Muscle layer of duodenum (tissue), 2 donors: ENCODE measurements around the gene ZNF281.
"Not testable (repeated sequence)": the region's sequence is repeated elsewhere in the genome, so short reads cannot be mapped to it uniquely, and the experiment has no call there.

Experiments used
- H3K27ac ChIP-seq: one replicate; pipeline ENCODE4 v1.7.0; 2013; ENCODE audit warnings: mild to moderate bottlenecking, low read length
- H3K27me3 ChIP-seq: one replicate; pipeline ENCODE4 v1.7.0; 2013; ENCODE audit warnings: low read depth, mild to moderate bottlenecking, control low read depth, low read length
- H3K36me3 ChIP-seq, 2 donors: one replicate each; pipeline ENCODE4 v1.7.0; 2013; ENCODE audit warnings: low read length in 2 of 2, control low read depth in 1 of 2, mild to moderate bottlenecking in 1 of 2; ENCODE audit not compliant: insufficient read depth in 2 of 2, control insufficient read depth in 1 of 2
- H3K4me1 ChIP-seq, 2 donors: one replicate each; pipeline ENCODE4 v1.7.0; 2013; ENCODE audit warnings: low read length in 2 of 2, mild to moderate bottlenecking in 2 of 2, control low read depth in 1 of 2, moderate library complexity in 1 of 2; ENCODE audit not compliant: insufficient read depth in 2 of 2, control insufficient read depth in 1 of 2
- H3K4me3 ChIP-seq, 2 donors: one replicate each; pipeline ENCODE4 v1.7.0; 2013; ENCODE audit warnings: low read length in 2 of 2, low read depth in 1 of 2, mild to moderate bottlenecking in 1 of 2
- H3K9me3 ChIP-seq, 2 donors: one replicate each; pipeline ENCODE4 v1.7.0; 2013; ENCODE audit warnings: low read length in 2 of 2, control low read depth in 1 of 2, mild to moderate bottlenecking in 1 of 2; ENCODE audit not compliant: control insufficient read depth in 1 of 2
- donor health status: healthy.

ZNF281 gene

GRCh38 chr1:200427744-200428143 is 17.9 kb upstream of the ZNF281 start:
- Histone ChIP-seq H3K4me3 (no peak overlapping the region), H3K36me3 (no peaks in the 10 kb centered on the region), H3K27me3 (no peaks in the 10 kb centered on the region), H3K27ac (no peak overlapping the region), H3K9me3 (no peaks in the 10 kb centered on the region), H3K4me1 (no peaks in the 10 kb centered on the region)

DNA sequence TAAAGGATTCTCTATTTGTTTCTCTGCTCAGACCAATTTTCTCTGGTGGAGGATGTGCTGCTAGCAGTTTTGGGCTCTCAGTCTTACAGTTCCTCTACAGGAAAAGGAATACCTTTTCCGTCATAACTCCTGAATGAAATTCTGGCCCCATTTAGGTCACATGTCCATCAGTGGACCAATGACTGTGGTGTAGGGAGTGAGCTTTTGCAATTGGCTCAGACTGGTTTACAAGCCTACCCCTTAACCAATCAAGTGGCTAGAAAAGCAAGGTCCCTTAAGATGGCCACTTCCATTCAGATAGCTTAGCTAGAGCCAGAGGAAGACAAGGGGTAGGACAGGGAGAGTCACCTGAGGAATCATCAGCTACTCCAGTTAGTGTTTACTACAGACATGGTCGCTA is 16.4 kb upstream of the ZNF281 start:
- H3K27ac ChIP-seq: no peak overlapping the region
- H3K4me3 ChIP-seq: no peak overlapping the region
- H3K36me3 ChIP-seq: no peaks in the 10 kb centered on the region
- no peaks in the 10 kb centered on the region for H3K27me3 ChIP-seq
- no peaks in the 10 kb centered on the region for H3K4me1 ChIP-seq
- no peaks in the 10 kb centered on the region for H3K9me3 ChIP-seq

DNA sequence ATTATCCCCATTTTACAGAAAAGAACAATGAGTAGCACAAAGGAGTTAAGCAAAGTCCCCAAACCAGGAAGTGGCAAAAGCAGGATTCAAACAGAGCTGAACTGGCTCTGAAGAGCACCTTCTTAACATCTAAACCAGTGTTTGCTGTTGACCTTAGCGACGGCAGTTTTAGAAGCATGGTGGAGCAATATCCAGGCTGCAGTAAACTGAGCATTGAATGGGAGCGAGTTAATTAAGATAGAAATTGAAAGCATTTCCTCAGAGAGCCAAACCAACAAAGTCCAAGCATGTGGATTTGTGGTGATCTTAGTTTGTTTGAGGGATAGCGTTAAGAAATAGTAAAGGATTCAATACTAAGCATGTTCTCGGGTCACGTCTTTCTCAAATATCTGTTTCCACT is 13.4 kb upstream of the ZNF281 start:
- H3K4me1 ChIP-seq: no peaks in the 10 kb centered on the region
- no peaks in the 10 kb centered on the region for H3K9me3 ChIP-seq
- H3K27ac ChIP-seq: no peak overlapping the region
- no peaks in the 10 kb centered on the region for H3K27me3 ChIP-seq
- H3K36me3 ChIP-seq: no peaks in the 10 kb centered on the region
- H3K4me3 ChIP-seq: no peak overlapping the region

DNA sequence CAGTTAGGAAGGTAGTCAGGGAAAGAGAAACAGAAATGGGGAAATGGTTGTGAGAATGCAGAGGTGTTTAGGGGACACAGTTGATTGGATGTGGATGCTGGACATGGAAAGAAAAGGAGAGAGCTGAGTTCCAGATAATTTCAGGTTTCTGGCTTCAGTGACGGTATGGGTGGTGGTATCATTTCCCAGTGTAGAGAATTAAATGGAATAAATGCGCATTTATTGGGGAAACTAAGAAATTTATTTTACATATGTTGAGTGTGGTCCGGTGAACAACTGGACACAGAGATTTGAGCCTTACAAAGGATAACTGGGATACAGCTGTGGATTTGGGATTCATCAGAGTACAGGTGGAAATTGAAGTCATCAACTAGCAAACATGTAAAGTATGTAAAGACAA is 12.4 kb upstream of the ZNF281 start:
- Histone ChIP-seq H3K27ac (no peak overlapping the region), H3K4me3 (no peak overlapping the region), H3K4me1 (no peaks in the 10 kb centered on the region), H3K27me3 (no peaks in the 10 kb centered on the region), H3K9me3 (no peaks in the 10 kb centered on the region), H3K36me3 (no peaks in the 10 kb centered on the region)

- Histone ChIP-seq H3K4me3 (no peak overlapping the region), H3K27ac (peak overlapping the region; percentile 26), H3K36me3 (no peaks in the 10 kb centered on the region), H3K9me3 (no peaks in the 10 kb centered on the region), H3K27me3 (no peaks in the 10 kb centered on the region), H3K4me1 (peaks cover 4 to 12% of the 10 kb centered on the region in 2 donors)
These were observed 6.2 kb upstream of the ZNF281 start for GRCh38 chr1:200415789-200416593.

DNA sequence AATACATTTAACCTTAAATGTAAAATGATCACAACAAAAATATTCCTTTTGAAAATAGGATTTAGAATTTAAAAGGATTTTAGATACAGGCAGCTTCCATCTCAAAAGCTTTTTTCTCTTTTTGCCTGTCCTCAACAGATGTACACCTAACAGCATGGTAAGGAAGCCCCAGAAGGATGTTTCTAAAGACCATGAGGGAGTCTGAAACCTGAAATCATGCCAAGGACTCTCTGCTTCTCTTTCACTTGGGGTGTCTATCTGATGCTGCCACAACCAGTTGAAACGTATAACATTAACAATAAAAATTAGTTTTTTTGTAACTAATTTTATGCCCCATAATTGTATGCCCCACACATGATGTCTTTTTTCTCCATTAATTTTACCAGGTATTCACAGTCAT is 5.4 kb upstream of the ZNF281 start:
- H3K4me1 ChIP-seq: peaks cover 4 to 15% of the 10 kb centered on the region in 2 donors
- no peak overlapping the region for H3K4me3 ChIP-seq
- no peaks in the 10 kb centered on the region for H3K27me3 ChIP-seq
- H3K9me3 ChIP-seq: no peaks in the 10 kb centered on the region
- H3K36me3 ChIP-seq: no peaks in the 10 kb centered on the region
- H3K27ac ChIP-seq: peak overlapping the region; percentile 13

DNA sequence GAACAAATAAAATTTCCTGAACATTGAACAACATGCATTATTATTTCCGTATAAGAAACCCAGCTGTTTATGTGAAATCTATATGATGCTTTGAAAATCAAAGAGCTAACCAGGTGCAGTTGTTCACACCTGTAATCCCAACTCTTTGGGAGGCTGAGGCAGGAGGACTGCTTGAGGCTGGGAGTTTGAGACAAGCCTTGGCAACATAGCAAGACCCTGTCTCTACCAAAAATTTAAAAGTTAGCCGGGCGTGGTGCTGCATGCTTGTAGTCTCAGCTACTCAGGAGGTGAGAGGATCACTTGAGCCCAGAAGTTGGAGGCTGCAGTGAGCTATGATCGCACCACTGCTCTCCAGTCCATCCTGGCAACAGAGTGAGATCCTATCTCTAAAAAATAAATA is 4.8 kb upstream of the ZNF281 start:
- H3K4me3 ChIP-seq: no peak overlapping the region
- H3K4me1 ChIP-seq: peaks cover 4 to 15% of the 10 kb centered on the region in 2 donors
- H3K9me3 ChIP-seq: no peaks in the 10 kb centered on the region
- no peak overlapping the region for H3K27ac ChIP-seq
- H3K27me3 ChIP-seq: no peaks in the 10 kb centered on the region
- no peaks in the 10 kb centered on the region for H3K36me3 ChIP-seq

DNA sequence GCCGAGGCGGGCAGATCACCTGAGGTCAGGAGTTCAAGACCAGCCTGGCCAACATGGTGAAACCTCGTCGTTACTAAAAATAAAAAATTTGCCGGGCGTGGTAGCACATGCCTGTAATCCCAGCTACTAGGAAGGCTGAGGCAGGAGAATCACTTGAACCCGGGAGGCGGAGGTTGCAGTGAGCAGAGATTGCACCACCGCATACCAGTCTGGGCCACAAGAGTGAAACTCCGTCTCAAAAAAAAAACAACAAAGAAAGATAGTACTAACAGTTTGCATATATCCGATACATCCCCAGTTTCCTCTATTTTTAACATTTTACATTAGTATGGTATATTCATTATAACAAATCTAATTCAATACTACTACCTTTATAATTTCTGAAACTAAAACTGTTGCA is 3.9 kb upstream of the ZNF281 start:
- H3K27me3 ChIP-seq, H3K4me3 ChIP-seq, H3K27ac ChIP-seq, H3K36me3 ChIP-seq, H3K9me3 ChIP-seq: not testable (repeated sequence)
- peaks cover 7 to 20% of the 10 kb centered on the region in 2 donors for H3K4me1 ChIP-seq

DNA sequence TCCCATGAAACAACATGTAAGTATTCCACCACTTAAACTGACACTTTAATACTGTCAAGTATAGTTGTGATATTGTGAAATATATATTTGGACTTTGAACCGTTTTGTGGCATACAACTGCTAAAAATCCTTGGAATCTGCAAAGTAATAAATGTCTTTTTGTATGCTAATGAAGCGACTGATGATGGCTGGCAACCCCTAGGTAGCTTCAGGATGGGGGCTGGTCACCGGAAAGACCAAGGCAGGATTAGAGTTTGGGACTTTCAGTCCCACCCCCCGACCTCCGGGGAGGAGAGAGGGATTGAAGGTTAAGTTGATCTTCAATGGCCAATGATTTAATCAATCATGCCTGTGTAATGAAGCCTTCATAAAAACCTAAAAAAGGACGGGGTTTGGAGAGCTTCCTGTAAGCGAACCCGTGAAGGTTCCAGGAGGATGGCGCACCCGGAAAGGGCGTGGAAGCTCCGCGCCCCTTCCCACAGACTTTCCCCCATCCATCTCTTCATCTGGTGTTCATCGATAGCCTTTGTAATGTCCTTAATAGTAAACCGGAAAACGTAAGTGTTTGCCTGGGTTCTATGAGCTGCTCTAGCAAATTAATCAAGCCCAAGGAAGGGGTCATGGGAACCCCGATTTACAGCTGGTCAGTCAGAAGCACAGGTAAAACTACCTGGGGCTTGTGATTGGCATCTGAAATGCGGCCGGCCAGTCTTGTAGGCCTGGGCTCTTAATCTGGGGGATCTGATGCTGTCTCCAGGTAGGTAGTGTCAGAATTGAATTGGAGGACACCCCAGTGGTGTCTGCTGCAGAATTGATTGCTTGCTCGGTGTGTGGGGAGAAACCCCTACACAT is 1.8 kb upstream of the ZNF281 start:
- no peaks in the 10 kb centered on the region for H3K9me3 ChIP-seq
- H3K4me3 ChIP-seq: no peak overlapping the region
- H3K4me1 ChIP-seq: peaks cover 13 to 41% of the 10 kb centered on the region in 2 donors
- H3K27ac ChIP-seq: no peak overlapping the region
- H3K27me3 ChIP-seq: no peaks in the 10 kb centered on the region
- H3K36me3 ChIP-seq: peaks cover 0 to 6% of the 10 kb centered on the region in 2 donors

DNA sequence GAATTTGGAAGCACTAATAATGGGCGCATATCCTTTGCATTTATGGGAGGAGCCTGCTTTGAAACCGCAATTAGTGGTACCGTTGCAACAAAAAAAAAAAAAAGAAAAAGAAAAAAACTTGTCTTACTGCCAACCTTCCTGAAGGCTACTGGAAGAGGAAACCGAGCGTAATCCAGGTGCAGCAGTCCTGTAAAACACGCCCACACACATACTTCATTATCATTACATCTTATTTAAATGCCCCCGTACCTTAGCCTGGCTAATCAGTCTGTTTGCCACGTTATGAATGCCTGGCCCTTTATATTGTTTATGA is 686 bp upstream of the ZNF281 start:
- Histone ChIP-seq H3K4me1 (peaks cover 15 to 43% of the 10 kb centered on the region in 2 donors), H3K9me3 (no peaks in the 10 kb centered on the region), H3K4me3 (peak overlapping the region; percentile 85 to 95), H3K27me3 (no peaks in the 10 kb centered on the region), H3K36me3 (peaks cover 0 to 6% of the 10 kb centered on the region in 2 donors), H3K27ac (peak overlapping the region; percentile 83)

DNA sequence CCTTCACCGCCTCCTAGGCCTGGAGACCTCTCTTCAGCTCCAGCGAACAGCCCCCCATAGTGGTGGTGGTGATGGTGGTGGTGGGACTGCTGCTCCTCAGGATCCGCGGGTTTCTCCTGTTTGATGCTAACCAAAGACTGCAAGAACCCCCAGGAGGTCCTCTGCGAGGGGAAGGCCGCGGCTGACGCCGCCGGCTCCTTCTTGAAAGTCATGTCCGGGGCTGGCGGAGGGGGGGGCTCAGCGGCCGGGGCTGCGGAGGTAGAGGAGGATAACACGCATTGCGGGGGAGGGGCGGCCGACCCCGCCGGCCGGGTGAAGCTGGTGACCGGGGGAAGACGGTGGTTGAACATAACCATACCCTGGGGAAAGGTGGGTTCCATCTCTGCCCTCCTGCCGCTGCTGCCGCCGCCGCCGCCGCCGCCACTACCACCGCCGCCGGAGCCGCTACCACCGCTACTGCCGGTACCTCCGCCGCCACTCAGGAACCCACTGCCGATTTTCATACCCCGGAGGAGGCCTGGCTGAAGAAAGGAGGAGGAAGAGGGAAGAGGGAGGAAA is 554 bp downstream of the ZNF281 start:
- H3K27me3 ChIP-seq: no peaks in the 10 kb centered on the region
- peak overlapping the region; percentile 83 for H3K27ac ChIP-seq
- H3K4me1 ChIP-seq: peaks cover 14 to 45% of the 10 kb centered on the region in 2 donors
- H3K9me3 ChIP-seq: no peaks in the 10 kb centered on the region
- H3K36me3 ChIP-seq: peaks cover 0 to 9% of the 10 kb centered on the region in 2 donors
- H3K4me3 ChIP-seq: peak overlapping the region; percentile 85 to 95
